Inflammatory macrophage treated with lipopolysaccharide for 1 hour (primary cell): Measurements from ENCODE around the gene TMEM233.
"Not testable (repeated sequence)": the region's sequence is repeated elsewhere in the genome, so short reads cannot be mapped to it uniquely, and the experiment has no call there.

Experiments
- DNase-seq, 2 donors: peaks; one replicate each; pipeline ENCODE4 v3.0.0-alpha.2; 2020 to 2022

Gene TMEM233

GRCh38 chr12:119613319-119613936, 19.9 kb downstream of the TMEM233 start:
- DNase-seq, result no peak

GRCh38 chr12:119614705-119615104, 21.1 kb downstream of the TMEM233 start:
- no peak for DNase-seq

GRCh38 chr12:119615518-119616475, 22.2 kb downstream of the TMEM233 start:
- DNase-seq, result no peak

- DNase-seq, result not testable (repeated sequence)
Observed at GRCh38 chr12:119618328-119618896, 24.8 kb downstream of the TMEM233 start.

GRCh38 chr12:119620490-119620889, 26.9 kb downstream of the TMEM233 start:
- DNase-seq, result no peak

GRCh38 chr12:119621878-119622277, 28.3 kb downstream of the TMEM233 start:
- no peak for DNase-seq

- DNase-seq, result no peak
Observed at GRCh38 chr12:119624966-119625365, 31.4 kb downstream of the TMEM233 start.

- DNase-seq, result no peak
Observed at GRCh38 chr12:119627019-119627643, 33.6 kb downstream of the TMEM233 start.

GRCh38 chr12:119627686-119628085, 34.1 kb downstream of the TMEM233 start:
- no peak for DNase-seq

GRCh38 chr12:119630223-119630780, 36.7 kb downstream of the TMEM233 start:
- no peak for DNase-seq

GRCh38 chr12:119630962-119631550, 37.5 kb downstream of the TMEM233 start:
- no peak for DNase-seq

GRCh38 chr12:119631930-119632678, 38.5 kb downstream of the TMEM233 start:
- DNase-seq, result no peak

- no peak for DNase-seq
Observed at GRCh38 chr12:119634743-119635142, 41.2 kb downstream of the TMEM233 start.

GRCh38 chr12:119642986-119643385, 49.4 kb downstream of the TMEM233 start:
- DNase-seq, result peak in 1 of 2 donors; percentile 10

GRCh38 chr12:119644930-119645329, 51.4 kb downstream of the TMEM233 start:
- no peak for DNase-seq

GRCh38 chr12:119645535-119646059, 52.0 kb downstream of the TMEM233 start:
- no peak for DNase-seq

GRCh38 chr12:119649202-119649808, 55.7 kb downstream of the TMEM233 start:
- DNase-seq, result peak in 1 of 2 donors; percentile 39

GRCh38 chr12:119652665-119653064, 59.1 kb downstream of the TMEM233 start:
- no peak for DNase-seq

- not testable (repeated sequence) for DNase-seq
Observed at GRCh38 chr12:119657001-119657400, 63.4 kb downstream of the TMEM233 start.

GRCh38 chr12:119658166-119658565, 64.6 kb downstream of the TMEM233 start:
- not testable (repeated sequence) for DNase-seq
